ENCODE results near the gene PRKACA.

Gene PRKACA

GRCh38 chr19:14078411-14078810 is 39.2 kb downstream of the PRKACA start:
- Histone ChIP-seq H3K27ac (ENCODE audit: low read depth, low read length) (no peak overlapping the region), H3K9me3 (ENCODE audit: insufficient read depth, low read depth, low read length) (no peaks in the 10 kb centered on the region), H3K27me3 (ENCODE audit: insufficient read depth, low read length) (peaks cover 30% of the 10 kb centered on the region), H3K4me3 (ENCODE audit: low read length) (no peak overlapping the region), H3K9ac (ENCODE audit: low read depth, low read length) (no peak overlapping the region), H3K4me1 (ENCODE audit: insufficient read depth, low read length) (no peaks in the 10 kb centered on the region; the same call in 1 of the 2 replicates), H3K36me3 (ENCODE audit: insufficient read depth, low read length) (no peaks in the 10 kb centered on the region)
- WGBS: 100% methylated on average over 1 of the region's 2 CpGs

GRCh38 chr19:14073925-14074838 is 43.4 kb downstream of the PRKACA start:
- Histone ChIP-seq H3K36me3 (ENCODE audit: insufficient read depth, low read length) (no peaks in the 10 kb centered on the region), H3K9ac (ENCODE audit: low read depth, low read length) (peak overlapping the region; percentile 40; the same call in 1 of the 2 replicates), H3K4me3 (ENCODE audit: low read length) (peak overlapping the region; percentile 58), H3K4me1 (ENCODE audit: insufficient read depth, low read length) (no peaks in the 10 kb centered on the region; the same call in 1 of the 2 replicates), H3K27me3 (ENCODE audit: insufficient read depth, low read length) (peaks cover 56% of the 10 kb centered on the region), H3K27ac (ENCODE audit: low read depth, low read length) (no peak overlapping the region), H3K9me3 (ENCODE audit: insufficient read depth, low read depth, low read length) (no peaks in the 10 kb centered on the region)
- WGBS: 7% methylated on average over 43 of the region's 44 CpGs

- Histone ChIP-seq H3K4me1 (ENCODE audit: insufficient read depth, low read length) (no peaks in the 10 kb centered on the region; the same call in 1 of the 2 replicates), H3K36me3 (ENCODE audit: insufficient read depth, low read length) (no peaks in the 10 kb centered on the region), H3K27ac (ENCODE audit: low read depth, low read length) (no peak overlapping the region), H3K9me3 (ENCODE audit: insufficient read depth, low read depth, low read length) (no peaks in the 10 kb centered on the region), H3K4me3 (ENCODE audit: low read length) (peak overlapping the region; percentile 58), H3K27me3 (ENCODE audit: insufficient read depth, low read length) (peaks cover 55% of the 10 kb centered on the region), H3K9ac (ENCODE audit: low read depth, low read length) (peak overlapping the region; percentile 40)
- WGBS: under 1% methylated on average over 106 of the region's 106 CpGs
Observed at GRCh38 chr19:14073261-14073924, 44.2 kb downstream of the PRKACA start.

- no peak within 1 kb of the TSS for H3K27ac ChIP-seq (ENCODE audit: low read depth, low read length)
- H3K4me1 ChIP-seq (ENCODE audit: insufficient read depth, low read length): no peaks in the 10 kb centered on the region; the same call in 1 of the 2 replicates
- 2% methylated on average over 51 of the region's 51 CpGs for WGBS
- H3K9ac ChIP-seq (ENCODE audit: low read depth, low read length): peak within 1 kb of the TSS; percentile 40
- no peaks in the 10 kb centered on the region for H3K9me3 ChIP-seq (ENCODE audit: insufficient read depth, low read depth, low read length)
- no peaks in the 10 kb centered on the region for H3K36me3 ChIP-seq (ENCODE audit: insufficient read depth, low read length)
- peaks cover 54% of the 10 kb centered on the region for H3K27me3 ChIP-seq (ENCODE audit: insufficient read depth, low read length)
- H3K4me3 ChIP-seq (ENCODE audit: low read length): peak within 1 kb of the TSS; percentile 58
Observed at GRCh38 chr19:14072535-14073260, 44.9 kb downstream of the PRKACA start, which contains the start of gene MISP3. MISP3 (plus strand) TSS chr19:14072786; CDS start chr19:14073310, 524 bp downstream.

- no peaks in the 10 kb centered on the region for H3K36me3 ChIP-seq (ENCODE audit: insufficient read depth, low read length)
- peaks cover 46% of the 10 kb centered on the region for H3K27me3 ChIP-seq (ENCODE audit: insufficient read depth, low read length)
- WGBS: 95% methylated on average over 43 of the region's 43 CpGs
Observed at GRCh38 chr19:14070268-14071050, 47.1 kb downstream of the PRKACA start.

GRCh38 chr19:14066134-14066533 is 51.4 kb downstream of the PRKACA start:
- Histone ChIP-seq H3K9me3 (ENCODE audit: insufficient read depth, low read depth, low read length) (no peaks in the 10 kb centered on the region), H3K9ac (ENCODE audit: low read depth, low read length) (no peak overlapping the region), H3K4me1 (ENCODE audit: insufficient read depth, low read length) (no peaks in the 10 kb centered on the region), H3K27me3 (ENCODE audit: insufficient read depth, low read length) (peaks cover 7% of the 10 kb centered on the region), H3K4me3 (ENCODE audit: low read length) (no peak overlapping the region), H3K36me3 (ENCODE audit: insufficient read depth, low read length) (no peaks in the 10 kb centered on the region), H3K27ac (ENCODE audit: low read depth, low read length) (no peak overlapping the region)
- WGBS: 69% methylated on average over 2 of the region's 2 CpGs

More at GRCh38 chr19:14070268-14071050, 47.1 kb downstream of the PRKACA start:
- no peak overlapping the region for H3K9ac ChIP-seq (ENCODE audit: low read depth, low read length)
- H3K27ac ChIP-seq (ENCODE audit: low read depth, low read length): no peak overlapping the region
- no peaks in the 10 kb centered on the region for H3K9me3 ChIP-seq (ENCODE audit: insufficient read depth, low read depth, low read length)
- no peak overlapping the region for H3K4me3 ChIP-seq (ENCODE audit: low read length)
- no peaks in the 10 kb centered on the region; the same call in 1 of the 2 replicates for H3K4me1 ChIP-seq (ENCODE audit: insufficient read depth, low read length)

- H3K9me3 ChIP-seq (ENCODE audit: insufficient read depth, low read depth, low read length): no peaks in the 10 kb centered on the region
- peaks cover 20% of the 10 kb centered on the region for H3K27me3 ChIP-seq (ENCODE audit: insufficient read depth, low read length)
- no peak overlapping the region for H3K4me3 ChIP-seq (ENCODE audit: low read length)
- WGBS: 95% methylated on average over 7 of the region's 7 CpGs
- H3K9ac ChIP-seq (ENCODE audit: low read depth, low read length): no peak overlapping the region
- H3K36me3 ChIP-seq (ENCODE audit: insufficient read depth, low read length): no peaks in the 10 kb centered on the region
- H3K27ac ChIP-seq (ENCODE audit: low read depth, low read length): no peak overlapping the region
- H3K4me1 ChIP-seq (ENCODE audit: insufficient read depth, low read length): no peaks in the 10 kb centered on the region
Observed at GRCh38 chr19:14063105-14063504, 54.5 kb downstream of the PRKACA start.

- Histone ChIP-seq H3K4me3 (ENCODE audit: low read length) (no peak overlapping the region), H3K27ac (ENCODE audit: low read depth, low read length) (no peak overlapping the region), H3K4me1 (ENCODE audit: insufficient read depth, low read length) (no peaks in the 10 kb centered on the region), H3K9ac (ENCODE audit: low read depth, low read length) (no peak overlapping the region), H3K9me3 (ENCODE audit: insufficient read depth, low read depth, low read length) (no peaks in the 10 kb centered on the region), H3K36me3 (ENCODE audit: insufficient read depth, low read length) (no peaks in the 10 kb centered on the region), H3K27me3 (ENCODE audit: insufficient read depth, low read length) (peaks cover 24% of the 10 kb centered on the region)
- 86% methylated on average over 5 of the region's 5 CpGs for WGBS
Observed at GRCh38 chr19:14062558-14062855, 55.1 kb downstream of the PRKACA start.

- Histone ChIP-seq H3K4me3 (ENCODE audit: low read length) (no peak within 1 kb of the TSS), H3K27ac (ENCODE audit: low read depth, low read length) (no peak within 1 kb of the TSS), H3K27me3 (ENCODE audit: insufficient read depth, low read length) (peaks cover 25% of the 10 kb centered on the region), H3K9me3 (ENCODE audit: insufficient read depth, low read depth, low read length) (no peaks in the 10 kb centered on the region), H3K9ac (ENCODE audit: low read depth, low read length) (no peak within 1 kb of the TSS), H3K36me3 (ENCODE audit: insufficient read depth, low read length) (no peaks in the 10 kb centered on the region), H3K4me1 (ENCODE audit: insufficient read depth, low read length) (no peaks in the 10 kb centered on the region)
- 92% methylated on average over 19 of the region's 19 CpGs for WGBS
Observed at GRCh38 chr19:14061751-14062557, 55.6 kb downstream of the PRKACA start, which contains the start of gene PALM3. PALM3 (minus strand) TSS chr19:14062076; CDS start chr19:14061980, 96 bp downstream.

Measured in HUES64 (cell line).